ENCODE data around the gene C4B.

The C4B gene

DNA sequence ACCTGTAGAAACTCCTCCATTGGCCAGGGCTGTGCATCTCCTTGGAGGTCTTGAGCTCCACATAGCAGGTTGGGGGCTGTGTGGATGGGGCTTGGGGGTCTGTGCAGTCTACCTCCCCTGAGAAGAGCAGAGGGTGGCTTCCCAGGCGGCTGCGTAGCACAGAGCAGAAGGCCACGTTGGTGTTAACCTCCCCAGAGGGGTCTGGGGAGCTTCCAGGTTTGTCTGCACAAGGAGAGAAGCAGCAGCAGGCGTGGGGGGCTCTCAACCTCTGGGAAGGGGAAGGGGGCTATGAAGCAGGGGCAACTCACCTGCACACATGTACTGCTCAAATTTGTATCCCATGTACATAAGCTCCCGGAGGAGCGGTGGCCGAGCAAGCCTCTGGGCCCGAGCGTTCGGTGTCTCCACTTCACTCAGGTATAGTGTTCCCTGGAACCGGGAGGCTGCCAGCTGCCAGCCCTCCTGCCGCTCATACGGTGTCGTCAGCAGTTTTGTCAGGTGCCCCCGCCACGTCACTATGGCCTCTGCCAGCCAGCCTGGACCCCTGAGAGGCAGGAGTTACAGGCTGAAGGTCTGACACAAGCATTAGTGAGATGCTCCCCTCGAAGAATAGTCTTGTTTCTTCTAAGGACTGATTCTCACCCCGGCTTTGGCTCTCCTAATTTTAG lies 43.9 kb upstream of the C4B start:
- Histone ChIP-seq H3K9me3 (ENCODE audit: control insufficient read depth, low read length) (no peaks in the 10 kb centered on the region), H4K8ac (ENCODE audit: low read length) (no peak overlapping the region), H3K4me1 (ENCODE audit: control insufficient read depth, insufficient read depth, low read depth, low read length) (peaks cover 32% of the 10 kb centered on the region), H3K79me1 (replicated peaks; ENCODE audit: low read length, poor library complexity, severe bottlenecking) (peaks cover 32% of the 10 kb centered on the region), H4K91ac (ENCODE audit: low read length) (no peak overlapping the region), H3K9ac (ENCODE audit: low read length) (peak overlapping the region; percentile 99), H2BK15ac (ENCODE audit: low read depth, poor library complexity, severe bottlenecking) (peak overlapping the region; percentile 64), H2AK5ac (ENCODE audit: low read length, severe bottlenecking) (peak overlapping the region; percentile 40), H3K27me3 (ENCODE audit: control insufficient read depth in 1 of 2, insufficient read depth in 1 of 2, low read length in 2 of 2) (no peaks in the 10 kb centered on the region), H3K4me2 (ENCODE audit: low read length, poor library complexity, severe bottlenecking) (peak overlapping the region; percentile 61), H2BK120ac (ENCODE audit: low read depth, low read length) (no peak overlapping the region), H2AFZ (ENCODE audit: low read depth, low read length) (no peak overlapping the region), H3K4me3 (ENCODE audit: insufficient read depth in 1 of 2, low read depth in 1 of 2, low read length in 2 of 2) (peak overlapping the region in 1 of 2 experiments; percentile 92), H3K23ac (ENCODE audit: low read length in 2 of 2) (no peak overlapping the region), H2BK5ac (ENCODE audit: low read depth, low read length, poor library complexity, severe bottlenecking) (no peak overlapping the region), H3K36me3 (ENCODE audit: control insufficient read depth in 1 of 2, insufficient read depth in 2 of 2, low read depth in 1 of 2, low read length in 2 of 2) (peaks cover 53 to 61% of the 10 kb centered on the region in 2 experiments), H3K27ac (ENCODE audit: low read length, poor library complexity, severe bottlenecking) (no peak overlapping the region), H3K4ac (ENCODE audit: low read depth in 1 of 2, low read length in 2 of 2) (no peak overlapping the region), H3K18ac (ENCODE audit: low read depth in 1 of 2, low read length in 2 of 2) (no peak overlapping the region), H2BK12ac (ENCODE audit: low read length in 2 of 2) (peak overlapping the region in 1 of 2 experiments; percentile 25), H3K14ac (ENCODE audit: low read length in 2 of 2) (no peak overlapping the region)
- 93% methylated on average over 18 of the region's 18 CpGs for WGBS
- DNase-seq, result no peak

DNA sequence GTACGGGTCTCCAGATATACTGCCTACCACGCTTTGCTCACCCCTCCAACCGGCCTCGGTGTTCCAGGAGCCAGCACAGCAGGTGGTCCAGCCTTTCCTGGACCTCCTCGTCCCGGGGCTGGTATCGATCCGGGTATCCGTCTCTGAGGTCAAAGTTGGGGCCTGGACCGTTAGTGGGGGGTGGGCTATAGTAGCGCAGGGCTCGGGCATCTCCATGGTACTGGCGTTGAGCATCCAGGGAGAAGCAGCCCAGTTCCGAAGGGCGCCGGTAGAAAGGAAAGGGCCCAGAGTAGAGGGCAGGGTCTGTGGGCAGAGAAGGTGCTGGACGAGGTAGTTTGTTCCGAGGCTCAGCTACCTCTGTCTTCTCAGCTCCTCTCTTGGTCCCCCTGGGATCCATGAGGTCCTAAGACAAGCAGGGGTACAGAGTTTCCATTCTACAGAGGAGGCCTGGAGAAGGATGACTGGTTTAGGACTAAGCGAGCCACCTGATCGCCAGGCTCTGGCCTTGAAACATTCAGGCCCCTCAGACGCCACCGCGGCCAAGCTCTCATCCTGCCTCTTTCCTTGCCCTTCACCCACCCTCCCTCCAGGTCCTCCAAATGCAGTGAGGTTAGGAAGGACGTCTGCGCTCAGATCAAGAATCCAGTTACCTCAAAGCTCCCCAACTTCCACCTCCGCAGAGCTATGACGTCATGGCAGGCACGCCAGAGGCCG lies 43.2 kb upstream of the C4B start:
- Histone ChIP-seq H3K4ac (ENCODE audit: low read depth in 1 of 2, low read length in 2 of 2) (peak overlapping the region; percentile 59 to 62), H3K14ac (ENCODE audit: low read length in 2 of 2) (peak overlapping the region in 1 of 2 experiments; percentile 61), H3K27me3 (ENCODE audit: control insufficient read depth in 1 of 2, insufficient read depth in 1 of 2, low read length in 2 of 2) (no peaks in the 10 kb centered on the region), H2AK5ac (ENCODE audit: low read length, severe bottlenecking) (peak overlapping the region; percentile 40), H3K18ac (ENCODE audit: low read depth in 1 of 2, low read length in 2 of 2) (peak overlapping the region; percentile 78 to 86), H4K8ac (ENCODE audit: low read length) (peak overlapping the region; percentile 96), H2BK120ac (ENCODE audit: low read depth, low read length) (peak overlapping the region; percentile 21), H3K27ac (ENCODE audit: low read length, poor library complexity, severe bottlenecking) (peak overlapping the region; percentile 25), H3K4me2 (ENCODE audit: low read length, poor library complexity, severe bottlenecking) (peak overlapping the region; percentile 61), H3K4me3 (ENCODE audit: insufficient read depth in 1 of 2, low read depth in 1 of 2, low read length in 2 of 2) (peak overlapping the region; percentile 92), H3K79me1 (replicated peaks; ENCODE audit: low read length, poor library complexity, severe bottlenecking) (peaks cover 31% of the 10 kb centered on the region), H4K91ac (ENCODE audit: low read length) (peak overlapping the region; percentile 89), H2BK12ac (ENCODE audit: low read length in 2 of 2) (peak overlapping the region in 1 of 2 experiments; percentile 18), H2BK5ac (ENCODE audit: low read depth, low read length, poor library complexity, severe bottlenecking) (no peak overlapping the region), H2BK15ac (ENCODE audit: low read depth, poor library complexity, severe bottlenecking) (no peak overlapping the region), H2AFZ (ENCODE audit: low read depth, low read length) (peak overlapping the region; percentile 65), H3K9ac (ENCODE audit: low read length) (peak overlapping the region; percentile 99), H3K4me1 (ENCODE audit: control insufficient read depth, insufficient read depth, low read depth, low read length) (peaks cover 32% of the 10 kb centered on the region), H3K36me3 (ENCODE audit: control insufficient read depth in 1 of 2, insufficient read depth in 2 of 2, low read depth in 1 of 2, low read length in 2 of 2) (peaks cover 46 to 54% of the 10 kb centered on the region in 2 experiments), H3K9me3 (ENCODE audit: control insufficient read depth, low read length) (no peaks in the 10 kb centered on the region), H3K23ac (ENCODE audit: low read length in 2 of 2) (no peak overlapping the region)
- DNase-seq, result no peak
- WGBS, result 72% methylated on average over 27 of the region's 29 CpGs

GRCh38 chr6:31971993-31972708 lies 42.4 kb upstream of the C4B start, which contains the start of gene DXO:
TSS of gene DXO (minus strand) at chr6:31972138. CDS start at chr6:31971675, 463 bp downstream.
- Histone ChIP-seq H3K4me1 (ENCODE audit: control insufficient read depth, insufficient read depth, low read depth, low read length) (peaks cover 32% of the 10 kb centered on the region), H4K91ac (ENCODE audit: low read length) (peak within 1 kb of the TSS; percentile 92), H3K9me3 (ENCODE audit: control insufficient read depth, low read length) (no peaks in the 10 kb centered on the region), H3K4ac (ENCODE audit: low read depth in 1 of 2, low read length in 2 of 2) (peak within 1 kb of the TSS; percentile 59 to 64), H3K23ac (ENCODE audit: low read length in 2 of 2) (peak within 1 kb of the TSS in 1 of 2 experiments; percentile 65), H2BK15ac (ENCODE audit: low read depth, poor library complexity, severe bottlenecking) (peak within 1 kb of the TSS; percentile 44), H3K36me3 (ENCODE audit: control insufficient read depth in 1 of 2, insufficient read depth in 2 of 2, low read depth in 1 of 2, low read length in 2 of 2) (peaks cover 42 to 47% of the 10 kb centered on the region in 2 experiments), H4K8ac (ENCODE audit: low read length) (peak within 1 kb of the TSS; percentile 96), H3K9ac (ENCODE audit: low read length) (peak within 1 kb of the TSS; percentile 99), H2AFZ (ENCODE audit: low read depth, low read length) (peak within 1 kb of the TSS; percentile 89), H3K4me2 (ENCODE audit: low read length, poor library complexity, severe bottlenecking) (peak within 1 kb of the TSS; percentile 92), H3K79me1 (replicated peaks; ENCODE audit: low read length, poor library complexity, severe bottlenecking) (peaks cover 27% of the 10 kb centered on the region), H3K14ac (ENCODE audit: low read length in 2 of 2) (peak within 1 kb of the TSS in 1 of 2 experiments; percentile 78), H2BK5ac (ENCODE audit: low read depth, low read length, poor library complexity, severe bottlenecking) (peak within 1 kb of the TSS; percentile 59), H2AK5ac (ENCODE audit: low read length, severe bottlenecking) (peak within 1 kb of the TSS; percentile 40), H3K18ac (ENCODE audit: low read depth in 1 of 2, low read length in 2 of 2) (peak within 1 kb of the TSS; percentile 86 to 98), H2BK120ac (ENCODE audit: low read depth, low read length) (peak within 1 kb of the TSS; percentile 76), H3K4me3 (ENCODE audit: insufficient read depth in 1 of 2, low read depth in 1 of 2, low read length in 2 of 2) (peak within 1 kb of the TSS; percentile 92), H2BK12ac (ENCODE audit: low read length in 2 of 2) (peak within 1 kb of the TSS; percentile 18 to 25), H3K27me3 (ENCODE audit: control insufficient read depth in 1 of 2, insufficient read depth in 1 of 2, low read length in 2 of 2) (no peaks in the 10 kb centered on the region), H3K27ac (ENCODE audit: low read length, poor library complexity, severe bottlenecking) (peak within 1 kb of the TSS; percentile 92)
- WGBS, result 0% methylated on average over 56 of the region's 62 CpGs
- peak; percentile 99 for DNase-seq

All from mesenchymal stem cell (in vitro differentiated cells and primary cell).